NOMO-1 treated with DMSO at 0.1 percent for 48 hours (cell line): Measurements from ENCODE around the gene COL6A1.
"Not testable (repeated sequence)": the region's sequence is repeated elsewhere in the genome, so short reads cannot be mapped to it uniquely, and the experiment has no call there.

Experiments used
- DNase-seq: peaks from one replicate; lab custom pipeline; 2025; ENCODE audit not compliant: unreplicated experiment; lab: John Stamatoyannopoulos, UW

The COL6A1 gene

GRCh38 chr21:45966791-45967394, 14.7 kb upstream of the COL6A1 start:
- no peak for DNase-seq

GRCh38 chr21:45969921-45970673, 11.5 kb upstream of the COL6A1 start:
- DNase-seq = no peak

- no peak for DNase-seq
Measured at GRCh38 chr21:45970674-45971615, 10.6 kb upstream of the COL6A1 start.

- no peak for DNase-seq
Measured at GRCh38 chr21:45971616-45972352, 9.8 kb upstream of the COL6A1 start.

DNA sequence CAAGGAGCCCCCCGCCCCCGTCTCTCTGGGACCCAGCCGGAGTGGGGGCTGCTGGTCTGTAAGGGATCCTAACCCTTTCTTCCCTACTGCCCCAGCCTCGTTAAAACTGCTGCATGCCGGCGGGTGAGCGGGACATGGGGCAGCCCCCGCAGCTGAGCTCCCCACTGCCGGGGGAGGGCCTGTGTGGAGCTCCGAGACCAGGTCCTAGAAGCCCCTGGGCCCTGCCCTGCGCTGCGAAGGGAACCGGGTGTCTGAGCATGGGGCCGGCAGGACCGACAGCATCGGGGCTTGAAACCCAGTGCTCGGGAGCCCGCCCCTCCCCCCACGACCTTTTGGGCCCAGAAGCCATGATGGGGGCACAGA, 9.2 kb upstream of the COL6A1 start:
- DNase-seq = no peak

DNA sequence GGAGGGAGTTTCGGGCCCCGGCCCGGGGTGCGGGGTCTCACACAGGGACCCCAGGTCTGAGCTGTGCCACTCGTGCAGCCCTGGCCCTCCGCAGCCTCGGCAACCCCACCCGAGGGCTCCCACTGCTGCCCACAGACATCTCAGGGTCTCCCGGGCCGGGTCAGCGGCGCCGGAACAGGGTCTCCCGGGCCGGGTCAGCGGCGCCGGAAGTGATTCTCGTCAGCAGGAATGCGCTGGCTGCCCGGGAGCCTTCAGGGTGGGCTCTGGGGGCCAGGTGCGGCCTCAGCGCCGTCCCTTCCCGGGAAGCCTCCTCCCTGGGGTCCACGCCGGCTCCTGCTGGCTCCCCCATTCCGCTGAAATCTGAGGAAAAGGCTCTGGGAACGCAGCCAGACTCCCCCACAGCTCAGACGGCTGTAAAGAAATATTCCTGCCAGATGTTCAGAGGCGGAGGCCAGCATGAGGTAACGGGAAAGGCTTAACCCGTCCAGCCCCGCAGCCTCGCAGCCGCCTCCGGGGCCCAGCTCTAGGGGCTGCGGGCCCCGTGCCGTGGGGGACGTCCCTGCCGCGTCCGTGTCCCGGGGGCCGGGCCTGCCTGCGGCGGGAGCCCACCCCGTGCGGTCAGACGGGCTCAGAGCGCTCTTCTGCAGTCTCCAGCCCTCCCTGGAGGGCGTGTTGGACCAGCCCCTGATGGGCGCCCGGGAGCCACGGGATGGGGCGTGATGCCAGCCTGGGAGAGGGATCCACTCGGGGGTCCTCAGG, 8.7 kb upstream of the COL6A1 start:
- DNase-seq = no peak

GRCh38 chr21:45973475-45974072, 8.0 kb upstream of the COL6A1 start:
- peak; percentile 28 for DNase-seq

DNA sequence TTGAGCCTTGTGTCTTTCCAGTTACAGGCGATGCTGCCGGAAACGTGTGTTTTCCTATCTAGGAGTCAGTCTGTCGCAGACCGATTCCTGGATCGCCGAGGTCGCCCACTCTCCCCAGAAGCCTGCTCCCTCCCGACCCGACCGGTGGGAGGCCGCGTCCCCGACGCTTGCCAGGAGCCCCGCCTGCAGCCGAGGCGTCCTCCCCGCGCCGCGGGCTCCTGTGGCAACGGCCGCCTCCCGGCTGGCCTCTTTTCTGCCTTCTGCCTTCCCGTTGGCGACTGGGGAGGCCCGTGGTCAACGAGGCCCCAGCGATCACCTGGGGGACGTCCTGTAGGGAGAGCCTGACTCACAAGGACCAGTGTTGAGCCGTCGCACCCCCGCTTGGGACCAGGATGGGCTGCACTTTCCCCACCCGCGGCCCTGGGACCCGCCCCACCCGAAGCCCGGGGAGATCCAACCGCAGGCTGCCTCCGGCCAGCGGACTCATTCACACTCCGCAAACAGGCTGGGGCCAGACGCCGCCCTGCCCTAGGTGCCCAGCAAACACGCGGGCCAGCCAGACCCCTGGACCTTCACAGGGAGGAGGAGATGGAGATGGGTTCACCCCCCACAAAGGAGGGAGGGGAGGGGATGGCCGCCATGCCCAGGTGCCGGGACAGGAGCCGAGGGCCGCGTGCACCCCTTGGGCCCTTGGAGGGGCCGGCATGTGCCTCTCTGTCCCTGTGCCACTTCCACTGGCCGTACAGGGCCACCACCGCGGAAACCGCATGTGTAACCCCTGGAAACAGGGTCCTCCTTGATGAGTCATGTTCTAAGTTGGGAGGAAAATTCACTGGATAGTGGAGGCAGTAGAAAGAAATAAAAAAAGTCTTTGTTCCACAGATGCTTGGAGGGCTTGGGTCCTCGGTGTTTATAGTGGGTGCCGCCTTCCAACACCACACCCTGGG, 7.2 kb upstream of the COL6A1 start:
- DNase-seq = no peak

- no peak for DNase-seq
Measured at GRCh38 chr21:45975020-45975666, 6.4 kb upstream of the COL6A1 start.

- DNase-seq = not testable (repeated sequence)
Measured at GRCh38 chr21:45975667-45976409, 5.7 kb upstream of the COL6A1 start.

DNA sequence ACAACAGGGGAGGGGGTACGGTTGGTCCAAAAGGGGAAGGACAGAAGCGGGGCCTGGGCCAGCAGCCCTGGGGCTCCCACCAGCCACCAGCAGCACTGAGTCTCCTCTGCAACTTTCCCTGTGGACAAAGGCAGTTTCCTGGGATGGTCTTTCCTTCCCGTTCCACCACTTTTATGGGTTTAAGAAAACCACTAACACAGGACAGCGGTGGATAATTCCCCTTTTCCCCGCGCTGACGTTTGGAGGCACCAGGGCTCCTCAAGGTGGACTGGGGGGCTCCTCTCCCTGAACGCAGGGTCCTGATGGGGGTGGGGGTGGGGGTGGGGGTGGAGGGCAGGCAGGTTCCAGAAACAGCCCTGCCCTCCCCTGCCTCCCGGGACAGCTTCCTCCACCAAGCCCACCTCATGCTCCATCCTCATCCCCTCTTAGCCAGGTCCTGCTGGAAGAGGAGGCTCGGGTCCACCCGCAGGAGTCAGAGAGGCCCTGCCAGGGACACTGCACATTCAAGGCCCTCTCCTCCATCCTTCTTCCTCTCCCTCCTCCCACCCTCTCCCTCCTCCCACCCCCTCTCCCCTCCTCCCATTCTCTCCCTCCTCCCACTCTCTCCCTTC, 4.8 kb upstream of the COL6A1 start:
- DNase-seq = no peak

DNA sequence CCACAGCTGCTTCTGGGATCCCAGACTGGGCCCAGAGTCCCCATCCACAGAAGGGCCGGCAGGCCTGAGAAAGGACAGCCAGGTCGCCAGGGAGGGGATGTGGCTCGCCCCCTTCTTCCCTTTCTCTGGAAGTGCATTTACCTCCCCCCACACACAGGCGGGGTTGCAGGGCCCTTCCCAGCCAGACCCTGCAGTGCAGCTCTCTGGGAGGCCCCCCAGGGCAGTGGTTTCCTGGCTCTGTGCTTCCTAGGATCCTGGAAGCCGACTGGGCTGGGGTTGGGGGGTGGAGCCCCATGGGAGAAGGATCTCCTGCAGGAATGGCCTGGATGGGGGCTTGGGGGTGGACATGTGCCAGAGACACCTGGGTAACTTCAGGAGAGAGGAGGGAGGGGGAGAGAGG, 4.2 kb upstream of the COL6A1 start:
- no peak for DNase-seq

DNA sequence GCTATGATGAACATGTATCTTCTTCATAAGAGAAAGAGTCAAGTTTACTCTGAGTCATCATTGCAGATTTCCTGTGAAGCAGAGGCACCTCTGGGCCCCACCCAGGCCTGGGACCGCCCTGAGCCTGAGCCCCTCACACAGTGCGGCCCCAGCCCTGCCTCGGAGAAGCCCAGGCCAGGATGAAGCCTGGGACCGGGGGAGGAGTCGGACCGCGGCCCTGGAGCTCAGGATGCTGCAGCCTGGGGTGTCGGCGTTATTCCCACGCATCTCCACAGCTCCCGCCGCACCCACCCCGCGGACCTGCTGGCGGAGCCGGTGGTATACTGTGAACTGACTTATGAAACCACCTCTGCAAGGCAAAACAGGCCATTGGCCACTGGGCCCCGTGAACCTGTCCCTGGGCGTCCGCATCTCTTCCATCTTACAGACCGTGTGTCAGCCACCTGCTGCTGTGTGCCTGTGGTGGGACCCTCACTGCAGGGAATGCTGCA, 2.4 kb upstream of the COL6A1 start:
- DNase-seq = no peak

- DNase-seq = no peak
Measured at GRCh38 chr21:45979651-45980050, 1.9 kb upstream of the COL6A1 start.

DNA sequence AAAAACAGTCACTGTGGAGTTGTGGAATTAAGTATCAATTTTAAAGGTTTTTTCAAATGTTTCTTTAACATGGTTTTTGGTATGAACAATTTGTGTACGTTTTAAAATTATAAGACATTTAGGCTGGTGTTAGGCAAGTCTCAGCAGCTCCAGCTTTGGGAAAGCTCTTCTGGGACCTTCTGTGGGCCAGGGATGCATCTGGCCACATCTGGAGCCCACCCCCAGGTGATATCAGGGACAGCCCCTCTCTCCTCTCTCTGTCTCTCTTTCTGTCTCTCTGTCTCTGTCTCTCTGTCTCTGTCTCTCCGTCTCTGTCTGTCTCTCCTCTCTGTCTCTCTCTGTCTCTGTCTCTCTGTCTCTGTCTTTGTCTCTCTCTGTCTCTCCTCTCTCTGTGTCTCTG, 1.3 kb upstream of the COL6A1 start:
- no peak for DNase-seq

- DNase-seq = no peak
Measured at GRCh38 chr21:45980697-45981096, 873 bp upstream of the COL6A1 start.

GRCh38 chr21:45982092-45982757, 655 bp downstream of the COL6A1 start:
- no peak for DNase-seq
